Measurements from ENCODE around the gene SNPH.

SNPH gene

GRCh38 chr20:1292620-1293019 lies 26.5 kb downstream of the SNPH start:
- no peak for DNase-seq
- H3K4me3 ChIP-seq (ENCODE audit: low read depth, low read length), result no peak overlapping the region
- TF ChIP-seq, protein P1, sequence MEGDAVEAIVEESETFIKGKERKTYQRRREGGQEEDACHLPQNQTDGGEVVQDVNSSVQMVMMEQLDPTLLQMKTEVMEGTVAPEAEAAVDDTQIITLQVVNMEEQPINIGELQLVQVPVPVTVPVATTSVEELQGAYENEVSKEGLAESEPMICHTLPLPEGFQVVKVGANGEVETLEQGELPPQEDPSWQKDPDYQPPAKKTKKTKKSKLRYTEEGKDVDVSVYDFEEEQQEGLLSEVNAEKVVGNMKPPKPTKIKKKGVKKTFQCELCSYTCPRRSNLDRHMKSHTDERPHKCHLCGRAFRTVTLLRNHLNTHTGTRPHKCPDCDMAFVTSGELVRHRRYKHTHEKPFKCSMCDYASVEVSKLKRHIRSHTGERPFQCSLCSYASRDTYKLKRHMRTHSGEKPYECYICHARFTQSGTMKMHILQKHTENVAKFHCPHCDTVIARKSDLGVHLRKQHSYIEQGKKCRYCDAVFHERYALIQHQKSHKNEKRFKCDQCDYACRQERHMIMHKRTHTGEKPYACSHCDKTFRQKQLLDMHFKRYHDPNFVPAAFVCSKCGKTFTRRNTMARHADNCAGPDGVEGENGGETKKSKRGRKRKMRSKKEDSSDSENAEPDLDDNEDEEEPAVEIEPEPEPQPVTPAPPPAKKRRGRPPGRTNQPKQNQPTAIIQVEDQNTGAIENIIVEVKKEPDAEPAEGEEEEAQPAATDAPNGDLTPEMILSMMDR (IDR thresholded peaks at IDR 0.05; ENCODE audit: low read depth, low read length), result no peak
- H3K9me3 ChIP-seq, result no peaks in the 10 kb centered on the region
- H3K4me1 ChIP-seq, result no peaks in the 10 kb centered on the region
- no peaks in the 10 kb centered on the region for H3K27me3 ChIP-seq
- no peaks in the 10 kb centered on the region for H3K36me3 ChIP-seq

- DNase-seq, result no peak
- TF ChIP-seq, protein P1 (IDR thresholded peaks at IDR 0.05; ENCODE audit: low read depth, low read length), result no peak
- H3K4me1 ChIP-seq, result no peaks in the 10 kb centered on the region
- H3K9me3 ChIP-seq, result no peaks in the 10 kb centered on the region
- no peaks in the 10 kb centered on the region for H3K36me3 ChIP-seq
- no peaks in the 10 kb centered on the region for H3K27me3 ChIP-seq
- no peak overlapping the region for H3K4me3 ChIP-seq (ENCODE audit: low read depth, low read length)
These were observed 27.7 kb downstream of the SNPH start for GRCh38 chr20:1293641-1294379.

GRCh38 chr20:1294497-1294896 lies 28.4 kb downstream of the SNPH start:
- Histone ChIP-seq H3K36me3 (no peaks in the 10 kb centered on the region), H3K9me3 (no peaks in the 10 kb centered on the region), H3K4me3 (ENCODE audit: low read depth, low read length) (no peak overlapping the region), H3K27me3 (no peaks in the 10 kb centered on the region), H3K4me1 (no peaks in the 10 kb centered on the region)
- TF ChIP-seq, protein P1 (IDR thresholded peaks at IDR 0.05; ENCODE audit: low read depth, low read length), result no peak
- DNase-seq, result no peak

- no peak for DNase-seq
- TF ChIP-seq, protein P1 (IDR thresholded peaks at IDR 0.05; ENCODE audit: low read depth, low read length), result no peak
- H3K27me3 ChIP-seq, result no peaks in the 10 kb centered on the region
- no peaks in the 10 kb centered on the region for H3K9me3 ChIP-seq
- H3K4me1 ChIP-seq, result no peaks in the 10 kb centered on the region
- H3K4me3 ChIP-seq (ENCODE audit: low read depth, low read length), result no peak overlapping the region
- no peaks in the 10 kb centered on the region for H3K36me3 ChIP-seq
These were observed 29.3 kb downstream of the SNPH start for GRCh38 chr20:1295276-1295930.

DNA sequence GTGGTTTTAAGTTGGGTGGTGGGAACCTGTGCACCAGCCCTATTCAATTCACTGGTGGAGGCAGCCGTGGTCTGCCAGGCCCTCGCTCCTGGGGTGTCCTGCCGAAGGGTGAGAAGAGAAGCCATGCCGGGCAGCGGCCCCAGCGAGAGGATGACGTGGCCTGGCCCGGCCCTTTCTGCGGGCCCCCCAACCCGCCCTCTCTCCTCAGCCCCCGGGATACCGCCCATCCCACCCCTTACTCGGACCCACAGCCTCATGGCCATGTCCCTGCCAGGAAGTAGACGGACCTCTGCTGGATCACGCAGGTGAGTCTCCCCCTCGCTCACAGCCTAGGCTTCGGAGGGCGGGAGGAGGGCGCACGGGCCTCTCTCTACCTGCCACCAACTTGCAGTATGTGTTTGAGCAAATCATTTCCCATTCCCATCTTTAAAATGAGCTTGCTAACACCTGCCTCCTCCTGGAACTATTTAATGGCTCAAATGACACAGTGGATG lies 30.1 kb downstream of the SNPH start:
- no peaks in the 10 kb centered on the region for H3K36me3 ChIP-seq
- H3K9me3 ChIP-seq, result no peaks in the 10 kb centered on the region
- H3K4me3 ChIP-seq (ENCODE audit: low read depth, low read length), result no peak overlapping the region
- no peaks in the 10 kb centered on the region for H3K4me1 ChIP-seq
- TF ChIP-seq, protein P1 (IDR thresholded peaks at IDR 0.05; ENCODE audit: low read depth, low read length), result no peak
- DNase-seq, result no peak
- no peaks in the 10 kb centered on the region for H3K27me3 ChIP-seq

GRCh38 chr20:1296922-1297321 lies 30.8 kb downstream of the SNPH start:
- Histone ChIP-seq H3K27me3 (no peaks in the 10 kb centered on the region), H3K36me3 (no peaks in the 10 kb centered on the region), H3K4me3 (ENCODE audit: low read depth, low read length) (no peak overlapping the region), H3K4me1 (no peaks in the 10 kb centered on the region), H3K9me3 (no peaks in the 10 kb centered on the region)
- no peak for DNase-seq
- TF ChIP-seq, protein P1 (IDR thresholded peaks at IDR 0.05; ENCODE audit: low read depth, low read length), result no peak
